ENCODE measurements around the gene ATG2B. TPM values are rescaled to one million over a fixed set of nuclear protein-coding genes. Genes with fewer than 3 reads are reported as not detected.

The ATG2B gene
- total and polyA plus RNA-seq, 10 of the 15 experiments (the other 5 are each of a cell fraction or from before 2014, with no cell fraction given), result 0.84 to 15.4 (median 9.9) TPM

GRCh38 chr14:96341323-96341722 is 21.8 kb downstream of the ATG2B start:
- H3K27ac ChIP-seq (ENCODE audit: control insufficient read depth, insufficient read depth), result no peak overlapping the region
- no peak overlapping the region for H2AFZ ChIP-seq (ENCODE audit: control insufficient read depth, low read depth, low read length)
- H3K4me2 ChIP-seq (ENCODE audit: control insufficient read depth, insufficient read depth), result no peak overlapping the region
- CTCF ChIA-PET, result interaction anchor here (0.6 kb wide), 1 partner anchor 96 kb away, joined by 3 read pairs; no protein-coding TSS in a partner anchor
- intact Hi-C loops (cut with micrococcal nuclease; ENCODE audit: unreplicated experiment) (loop anchor here (5.0 kb wide), 1 partner anchor 51 kb away; the partner anchor contains the start of gene AK7), in situ Hi-C loops (cut with MboI) (no loop called here)
- H3K27me3 ChIP-seq (replicated peaks in 1 of 2; ENCODE audit: control insufficient read depth in 2 of 2, insufficient read depth in 2 of 2, low read length in 1 of 2), result no peaks in the 10 kb centered on the region
- no peaks in the 10 kb centered on the region for H3K9me3 ChIP-seq (replicated peaks; ENCODE audit: control insufficient read depth, insufficient read depth, low read length)
- WGBS (ENCODE audit: insufficient coverage, insufficient replicate concordance, low lambda C conversion rate, missing lambda C conversion rate), result 85% methylated on average over 3 of the region's 3 CpGs
- no peaks in the 10 kb centered on the region for H3K4me1 ChIP-seq (ENCODE audit: control insufficient read depth, insufficient read depth, low read length)
- SMC1A ChIA-PET (ENCODE audit: uncharacterized antibody, unreplicated experiment), result interaction anchor here (0.6 to 1.3 kb wide), 4 partner anchors 14 to 767 kb away, joined by 3 to 4 read pairs (median 3); no protein-coding TSS in a partner anchor
- FAIRE-seq, result no peak
- no peaks in the 10 kb centered on the region for H4K20me1 ChIP-seq (ENCODE audit: control insufficient read depth, insufficient read depth)
- H3K9ac ChIP-seq (ENCODE audit: control insufficient read depth, insufficient read depth, low read length), result no peak overlapping the region
- H3K36me3 ChIP-seq (ENCODE audit: control insufficient read depth in 2 of 2, insufficient read depth in 2 of 2, low read length in 1 of 2), result peaks cover 0 to 3% of the 10 kb centered on the region in 2 experiments; a peak in 1 of 4 replicates
- no TSS peak for BruUV-seq (replicated peaks)
- ATAC-seq, result no peak
- POLR2A ChIA-PET, result no interaction called here
- no peak overlapping the region for H3K4me3 ChIP-seq
- no peak for DNase-seq (ENCODE audit: low read depth, low spot score)
- no peaks in the 10 kb centered on the region for H3K79me2 ChIP-seq (ENCODE audit: control insufficient read depth, insufficient read depth, low read length)
- RAD21 ChIA-PET (ENCODE audit: unreplicated experiment), result no interaction called here
- TF ChIP-seq KDM1A (IDR thresholded peaks at IDR 0.05; ENCODE audit: borderline replicate concordance) (no peak), TAF1 (IDR thresholded peaks at IDR 0.05; ENCODE audit: borderline replicate concordance, low read depth, low read length) (no peak), MEF2A (IDR thresholded peaks at IDR 0.05; ENCODE audit: insufficient read depth, low read depth, low read length) (no peak), EGR1 (IDR thresholded peaks at IDR 0.05; ENCODE audit: borderline replicate concordance in 1 of 2, low read depth in 2 of 2, low read length in 2 of 2) (no peak), ESRRA (IDR thresholded peaks at IDR 0.05; ENCODE audit: low read length) (no peak), BACH1 (IDR thresholded peaks at IDR 0.05; ENCODE audit: borderline replicate concordance) (no peak), HSF1 (IDR thresholded peaks at IDR 0.05; ENCODE audit: low read depth, low read length) (no peak), MTA2 (IDR thresholded peaks at IDR 0.05; ENCODE audit: low read depth) (no peak), TARDBP (IDR thresholded peaks at IDR 0.05; ENCODE audit: borderline replicate concordance) (no peak), PML (IDR thresholded peaks at IDR 0.05; ENCODE audit: low read length) (no peak), CBFB (IDR thresholded peaks at IDR 0.05; ENCODE audit: low read depth) (no peak), RAD51 (IDR thresholded peaks at IDR 0.05) (no peak), SP1 (IDR thresholded peaks at IDR 0.05; ENCODE audit: low read depth, low read length) (no peak), MAX (IDR thresholded peaks at IDR 0.05; ENCODE audit: low read depth, low read length) (no peak), ZZZ3 (IDR thresholded peaks at IDR 0.05; ENCODE audit: control insufficient read depth, insufficient read length, low read depth) (no peak), FOXM1 (IDR thresholded peaks at IDR 0.05; ENCODE audit: low read depth, low read length) (no peak)
- TF ChIP-seq, protein P1, sequence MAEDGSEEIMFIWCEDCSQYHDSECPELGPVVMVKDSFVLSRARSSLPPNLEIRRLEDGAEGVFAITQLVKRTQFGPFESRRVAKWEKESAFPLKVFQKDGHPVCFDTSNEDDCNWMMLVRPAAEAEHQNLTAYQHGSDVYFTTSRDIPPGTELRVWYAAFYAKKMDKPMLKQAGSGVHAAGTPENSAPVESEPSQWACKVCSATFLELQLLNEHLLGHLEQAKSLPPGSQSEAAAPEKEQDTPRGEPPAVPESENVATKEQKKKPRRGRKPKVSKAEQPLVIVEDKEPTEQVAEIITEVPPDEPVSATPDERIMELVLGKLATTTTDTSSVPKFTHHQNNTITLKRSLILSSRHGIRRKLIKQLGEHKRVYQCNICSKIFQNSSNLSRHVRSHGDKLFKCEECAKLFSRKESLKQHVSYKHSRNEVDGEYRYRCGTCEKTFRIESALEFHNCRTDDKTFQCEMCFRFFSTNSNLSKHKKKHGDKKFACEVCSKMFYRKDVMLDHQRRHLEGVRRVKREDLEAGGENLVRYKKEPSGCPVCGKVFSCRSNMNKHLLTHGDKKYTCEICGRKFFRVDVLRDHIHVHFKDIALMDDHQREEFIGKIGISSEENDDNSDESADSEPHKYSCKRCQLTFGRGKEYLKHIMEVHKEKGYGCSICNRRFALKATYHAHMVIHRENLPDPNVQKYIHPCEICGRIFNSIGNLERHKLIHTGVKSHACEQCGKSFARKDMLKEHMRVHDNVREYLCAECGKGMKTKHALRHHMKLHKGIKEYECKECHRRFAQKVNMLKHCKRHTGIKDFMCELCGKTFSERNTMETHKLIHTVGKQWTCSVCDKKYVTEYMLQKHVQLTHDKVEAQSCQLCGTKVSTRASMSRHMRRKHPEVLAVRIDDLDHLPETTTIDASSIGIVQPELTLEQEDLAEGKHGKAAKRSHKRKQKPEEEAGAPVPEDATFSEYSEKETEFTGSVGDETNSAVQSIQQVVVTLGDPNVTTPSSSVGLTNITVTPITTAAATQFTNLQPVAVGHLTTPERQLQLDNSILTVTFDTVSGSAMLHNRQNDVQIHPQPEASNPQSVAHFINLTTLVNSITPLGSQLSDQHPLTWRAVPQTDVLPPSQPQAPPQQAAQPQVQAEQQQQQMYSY (CRISPR knock-in tag; IDR thresholded peaks at IDR 0.05), result no peak
- TF ChIP-seq, protein P2, sequence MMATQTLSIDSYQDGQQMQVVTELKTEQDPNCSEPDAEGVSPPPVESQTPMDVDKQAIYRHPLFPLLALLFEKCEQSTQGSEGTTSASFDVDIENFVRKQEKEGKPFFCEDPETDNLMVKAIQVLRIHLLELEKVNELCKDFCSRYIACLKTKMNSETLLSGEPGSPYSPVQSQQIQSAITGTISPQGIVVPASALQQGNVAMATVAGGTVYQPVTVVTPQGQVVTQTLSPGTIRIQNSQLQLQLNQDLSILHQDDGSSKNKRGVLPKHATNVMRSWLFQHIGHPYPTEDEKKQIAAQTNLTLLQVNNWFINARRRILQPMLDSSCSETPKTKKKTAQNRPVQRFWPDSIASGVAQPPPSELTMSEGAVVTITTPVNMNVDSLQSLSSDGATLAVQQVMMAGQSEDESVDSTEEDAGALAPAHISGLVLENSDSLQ (IDR thresholded peaks at IDR 0.05), result no peak
- TF ChIP-seq, protein P3, sequence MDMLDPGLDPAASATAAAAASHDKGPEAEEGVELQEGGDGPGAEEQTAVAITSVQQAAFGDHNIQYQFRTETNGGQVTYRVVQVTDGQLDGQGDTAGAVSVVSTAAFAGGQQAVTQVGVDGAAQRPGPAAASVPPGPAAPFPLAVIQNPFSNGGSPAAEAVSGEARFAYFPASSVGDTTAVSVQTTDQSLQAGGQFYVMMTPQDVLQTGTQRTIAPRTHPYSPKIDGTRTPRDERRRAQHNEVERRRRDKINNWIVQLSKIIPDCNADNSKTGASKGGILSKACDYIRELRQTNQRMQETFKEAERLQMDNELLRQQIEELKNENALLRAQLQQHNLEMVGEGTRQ (IDR thresholded peaks at IDR 0.05; ENCODE audit: borderline replicate concordance, low read depth, low read length), result no peak
